CD8-positive, alpha-beta memory T cell (primary cell): ENCODE results near the gene TANC1. TPM values are rescaled to one million over a fixed set of nuclear protein-coding genes. Genes with fewer than 3 reads are reported as not detected.

Experiments
- CTCF ChIA-PET: fragments of 350-600 bp; sonication (Branson Sonifier 250); formaldehyde crosslinking; loops from one replicate; lab custom pipeline; 2021; ENCODE audit warnings: antibody characterized with exemption; lab: Charles Lee
- POLR2A ChIA-PET: fragments of 350-600 bp; sonication (Branson Sonifier 250); formaldehyde crosslinking; loops from one replicate; lab custom pipeline; 2021; ENCODE audit warnings: antibody characterized with exemption; lab: Charles Lee
- DNase-seq, 5 donors: peaks; one replicate each; pipeline versions ENCODE4 v3.0.0 to v3.0.0-alpha.2; 2020 to 2022; ENCODE audit warnings: mixed read lengths in 1 of 5
- H3K27ac ChIP-seq: one replicate; pipeline ENCODE4 v1.7.0; 2013; ENCODE audit warnings: low read depth, mild to moderate bottlenecking, low read length, moderate library complexity
- H3K27me3 ChIP-seq: 2 replicates; pipeline ENCODE4 v1.7.0; 2013; ENCODE audit warnings: low read length, mild to moderate bottlenecking; ENCODE audit not compliant: insufficient read depth, poor library complexity, severe bottlenecking
- H3K36me3 ChIP-seq: 2 replicates; pipeline ENCODE4 v1.7.0; 2013; ENCODE audit warnings: mild to moderate bottlenecking, low read length, moderate library complexity; ENCODE audit not compliant: insufficient read depth
- H3K4me1 ChIP-seq: 2 replicates; pipeline ENCODE4 v1.7.0; 2013; ENCODE audit warnings: mild to moderate bottlenecking, low read length, moderate library complexity; ENCODE audit not compliant: insufficient read depth
- H3K4me3 ChIP-seq: 2 replicates; pipeline ENCODE4 v1.7.0; 2013; ENCODE audit warnings: mild to moderate bottlenecking, low read length
- H3K9me3 ChIP-seq: 2 replicates; pipeline ENCODE4 v1.7.0; 2013; ENCODE audit warnings: mild to moderate bottlenecking, low read length
- H3K27ac Mint-ChIP-seq, 8 donors: one replicate each; pipeline ENCODE4 v1.8.0; 2020 to 2021; ENCODE audit warnings: mixed read lengths in 8 of 8, mild to moderate bottlenecking in 6 of 8, inconsistent platforms in 3 of 8, moderate library complexity in 3 of 8
- H3K27me3 Mint-ChIP-seq, 2 donors: one replicate each; pipeline ENCODE4 v1.8.0; 2020 to 2021; ENCODE audit warnings: mixed read lengths in 2 of 2, mild to moderate bottlenecking in 1 of 2, moderate library complexity in 1 of 2
- H3K36me3 Mint-ChIP-seq, 3 donors: one replicate each; pipeline ENCODE4 v1.8.0; 2020 to 2021; ENCODE audit warnings: mixed read lengths in 3 of 3, inconsistent platforms in 1 of 3, mild to moderate bottlenecking in 1 of 3
- H3K4me1 Mint-ChIP-seq, 3 donors: one replicate each; pipeline ENCODE4 v1.8.0; 2020 to 2021; ENCODE audit warnings: mixed read lengths in 3 of 3, inconsistent platforms in 1 of 3, mild to moderate bottlenecking in 1 of 3
- H3K4me3 Mint-ChIP-seq, 7 donors: one replicate each; pipeline ENCODE4 v1.8.0; 2020 to 2021; ENCODE audit warnings: mixed read lengths in 7 of 7, mild to moderate bottlenecking in 6 of 7, moderate library complexity in 4 of 7, inconsistent platforms in 2 of 7
- H3K9me3 Mint-ChIP-seq, 5 donors: one replicate each; pipeline ENCODE4 v1.8.0; 2020 to 2022; ENCODE audit warnings: mixed read lengths in 5 of 5, mild to moderate bottlenecking in 3 of 5, moderate library complexity in 2 of 5, inconsistent platforms in 1 of 5
- polyA plus RNA-seq: library from polyadenylated mRNA; unstranded; fragments of 300-500 nt; fragmentation: Illumina TruSeq; gene quantifications from one replicate; pipeline ENCODE4 v1.2.3, GENCODE V29; 2021
- total RNA-seq, 2 experiments: library from RNA; stranded (reverse); gene quantifications; one replicate each; pipeline ENCODE4 v1.2.3, GENCODE V29; 2021

TANC1 gene
- total and polyA plus RNA-seq, 3 experiments from 2014 or later: 0.11 to 0.64 (median 0.13) TPM

- Mint-ChIP-seq H3K4me1 (no peaks in the 10 kb centered on the region), H3K27ac (no peak overlapping the region), H3K4me3 (no peak overlapping the region), H3K36me3 (no peaks in the 10 kb centered on the region), H3K9me3 (no peaks in the 10 kb centered on the region), H3K27me3 (peaks cover 0 to 8% of the 10 kb centered on the region in 2 donors)
- H3K4me1 ChIP-seq: no peaks in the 10 kb centered on the region
- no peak overlapping the region for H3K4me3 ChIP-seq
- POLR2A ChIA-PET: no interaction called here
- no peaks in the 10 kb centered on the region for H3K27me3 ChIP-seq
- H3K36me3 ChIP-seq: no peaks in the 10 kb centered on the region
- H3K9me3 ChIP-seq: no peaks in the 10 kb centered on the region
- H3K27ac ChIP-seq: no peak overlapping the region
- no peak for DNase-seq
- CTCF ChIA-PET: no interaction called here
Measured at GRCh38 chr2:159065313-159065712, 96.9 kb downstream of the TANC1 start.

- ChIA-PET CTCF (no interaction called here), POLR2A (no interaction called here)
- Histone ChIP-seq H3K27me3 (no peaks in the 10 kb centered on the region), H3K4me1 (no peaks in the 10 kb centered on the region), H3K36me3 (no peaks in the 10 kb centered on the region), H3K27ac (no peak overlapping the region), H3K4me3 (no peak overlapping the region), H3K9me3 (no peaks in the 10 kb centered on the region)
- Mint-ChIP-seq H3K9me3 (no peaks in the 10 kb centered on the region), H3K36me3 (no peaks in the 10 kb centered on the region), H3K27me3 (peaks cover 0 to 5% of the 10 kb centered on the region in 2 donors), H3K27ac (peak overlapping the region in 1 of 8 donors; percentile 8), H3K4me1 (no peaks in the 10 kb centered on the region), H3K4me3 (no peak overlapping the region)
- DNase-seq: no peak
Measured at GRCh38 chr2:159065891-159066290, 97.5 kb downstream of the TANC1 start.

GRCh38 chr2:159066541-159067156 lies 98.2 kb downstream of the TANC1 start:
- POLR2A ChIA-PET: no interaction called here
- no peak overlapping the region for H3K4me3 ChIP-seq
- no peaks in the 10 kb centered on the region for H3K4me1 ChIP-seq
- Mint-ChIP-seq H3K27ac (no peak overlapping the region), H3K4me3 (no peak overlapping the region), H3K27me3 (peaks cover 0 to 4% of the 10 kb centered on the region in 2 donors), H3K36me3 (no peaks in the 10 kb centered on the region), H3K9me3 (no peaks in the 10 kb centered on the region), H3K4me1 (no peaks in the 10 kb centered on the region)
- no peaks in the 10 kb centered on the region for H3K36me3 ChIP-seq
- CTCF ChIA-PET: no interaction called here
- H3K27ac ChIP-seq: no peak overlapping the region
- H3K9me3 ChIP-seq: no peaks in the 10 kb centered on the region
- DNase-seq: no peak
- H3K27me3 ChIP-seq: no peaks in the 10 kb centered on the region

GRCh38 chr2:159067971-159068370 lies 99.5 kb downstream of the TANC1 start:
- no peak overlapping the region for H3K27ac Mint-ChIP-seq
- Histone ChIP-seq H3K4me1 (no peaks in the 10 kb centered on the region), H3K27ac (no peak overlapping the region), H3K9me3 (no peaks in the 10 kb centered on the region), H3K4me3 (no peak overlapping the region), H3K27me3 (no peaks in the 10 kb centered on the region), H3K36me3 (no peaks in the 10 kb centered on the region)
- H3K4me3 Mint-ChIP-seq: no peak overlapping the region
- POLR2A ChIA-PET: no interaction called here
- H3K27me3 Mint-ChIP-seq: peaks cover 0 to 3% of the 10 kb centered on the region in 2 donors
- no peaks in the 10 kb centered on the region for H3K9me3 Mint-ChIP-seq
- CTCF ChIA-PET: no interaction called here
- no peaks in the 10 kb centered on the region for H3K4me1 Mint-ChIP-seq
- DNase-seq: no peak
- no peaks in the 10 kb centered on the region for H3K36me3 Mint-ChIP-seq

- Histone ChIP-seq H3K27ac (no peak overlapping the region), H3K4me3 (no peak overlapping the region), H3K36me3 (no peaks in the 10 kb centered on the region), H3K4me1 (no peaks in the 10 kb centered on the region), H3K9me3 (no peaks in the 10 kb centered on the region), H3K27me3 (no peaks in the 10 kb centered on the region)
- no peak overlapping the region for H3K27ac Mint-ChIP-seq
- no peaks in the 10 kb centered on the region for H3K36me3 Mint-ChIP-seq
- DNase-seq: no peak
- POLR2A ChIA-PET: no interaction called here
- H3K4me3 Mint-ChIP-seq: no peak overlapping the region
- no peaks in the 10 kb centered on the region for H3K27me3 Mint-ChIP-seq
- CTCF ChIA-PET: no interaction called here
- H3K9me3 Mint-ChIP-seq: no peaks in the 10 kb centered on the region
- H3K4me1 Mint-ChIP-seq: no peaks in the 10 kb centered on the region
Measured at GRCh38 chr2:159069229-159069628, 100.8 kb downstream of the TANC1 start.

GRCh38 chr2:159070235-159070634 lies 101.8 kb downstream of the TANC1 start:
- no peaks in the 10 kb centered on the region for H3K36me3 Mint-ChIP-seq
- H3K4me3 Mint-ChIP-seq: no peak overlapping the region
- Histone ChIP-seq H3K27ac (no peak overlapping the region), H3K36me3 (no peaks in the 10 kb centered on the region), H3K4me3 (no peak overlapping the region), H3K4me1 (no peaks in the 10 kb centered on the region), H3K27me3 (no peaks in the 10 kb centered on the region), H3K9me3 (no peaks in the 10 kb centered on the region)
- ChIA-PET POLR2A (no interaction called here), CTCF (no interaction called here)
- H3K27ac Mint-ChIP-seq: peak overlapping the region in 1 of 8 donors; percentile 30
- no peaks in the 10 kb centered on the region for H3K4me1 Mint-ChIP-seq
- peaks cover 0 to 3% of the 10 kb centered on the region in 2 donors for H3K27me3 Mint-ChIP-seq
- no peak for DNase-seq
- no peaks in the 10 kb centered on the region for H3K9me3 Mint-ChIP-seq

GRCh38 chr2:159071190-159071915 lies 102.9 kb downstream of the TANC1 start:
- POLR2A ChIA-PET: no interaction called here
- H3K27ac Mint-ChIP-seq: no peak overlapping the region

GRCh38 chr2:159072795-159073194 lies 104.4 kb downstream of the TANC1 start:
- Mint-ChIP-seq H3K4me1 (no peaks in the 10 kb centered on the region), H3K9me3 (no peaks in the 10 kb centered on the region), H3K27ac (no peak overlapping the region), H3K27me3 (peaks cover 2 to 3% of the 10 kb centered on the region in 2 donors), H3K4me3 (no peak overlapping the region), H3K36me3 (no peaks in the 10 kb centered on the region)
- Histone ChIP-seq H3K36me3 (no peaks in the 10 kb centered on the region), H3K27ac (no peak overlapping the region), H3K4me1 (no peaks in the 10 kb centered on the region), H3K27me3 (no peaks in the 10 kb centered on the region), H3K9me3 (no peaks in the 10 kb centered on the region), H3K4me3 (no peak overlapping the region)
- ChIA-PET CTCF (no interaction called here), POLR2A (no interaction called here)
- no peak for DNase-seq

More at GRCh38 chr2:159071190-159071915, 102.9 kb downstream of the TANC1 start:
- Histone ChIP-seq H3K4me1 (no peaks in the 10 kb centered on the region), H3K27me3 (no peaks in the 10 kb centered on the region), H3K4me3 (no peak overlapping the region), H3K36me3 (no peaks in the 10 kb centered on the region), H3K9me3 (no peaks in the 10 kb centered on the region), H3K27ac (no peak overlapping the region)
- no peak for DNase-seq
- H3K36me3 Mint-ChIP-seq: no peaks in the 10 kb centered on the region
- no peaks in the 10 kb centered on the region for H3K4me1 Mint-ChIP-seq
- CTCF ChIA-PET: no interaction called here
- H3K27me3 Mint-ChIP-seq: peaks cover under 1 to 3% of the 10 kb centered on the region in 2 donors
- no peak overlapping the region for H3K4me3 Mint-ChIP-seq
- H3K9me3 Mint-ChIP-seq: no peaks in the 10 kb centered on the region
